Measurements from ENCODE around the gene LBX2.

GRCh38 chr2:74513605-74514367, 14.4 kb upstream of the LBX2 start:
- no peak for TF ChIP-seq ZNF462 (CRISPR knock-in tag; IDR thresholded peaks at IDR 0.05)
- TF ChIP-seq CTCF (conservative IDR thresholded peaks at IDR 0.05; ENCODE audit: low read depth in 2 of 2): no peak
- peak; percentile 92 for TF ChIP-seq EZH2phosphoT487 (IDR thresholded peaks at IDR 0.05; ENCODE audit: unreplicated experiment)
- no peak for TF ChIP-seq REST (IDR thresholded peaks at IDR 0.05; ENCODE audit: unreplicated experiment)
- peak; percentile 92 for TF ChIP-seq EZH2 (IDR thresholded peaks at IDR 0.05; ENCODE audit: low read depth, unreplicated experiment)
- no peak for TF ChIP-seq POLR2AphosphoS5 (IDR thresholded peaks at IDR 0.05; ENCODE audit: low read depth)
- no peak for TF ChIP-seq JUNB (IDR thresholded peaks at IDR 0.05; ENCODE audit: unreplicated experiment)
- no peak for TF ChIP-seq NANOG (IDR thresholded peaks at IDR 0.05; ENCODE audit: borderline replicate concordance)
- TF ChIP-seq ZNF114 (CRISPR knock-in tag; IDR thresholded peaks at IDR 0.05): no peak
